ENCODE data around the gene TBX5. TPM values are rescaled to one million over a fixed set of nuclear protein-coding genes. Genes with fewer than 3 reads are reported as not detected.

Gene TBX5
- total RNA-seq, 1 experiment from 2014 or later: not detected

DNA sequence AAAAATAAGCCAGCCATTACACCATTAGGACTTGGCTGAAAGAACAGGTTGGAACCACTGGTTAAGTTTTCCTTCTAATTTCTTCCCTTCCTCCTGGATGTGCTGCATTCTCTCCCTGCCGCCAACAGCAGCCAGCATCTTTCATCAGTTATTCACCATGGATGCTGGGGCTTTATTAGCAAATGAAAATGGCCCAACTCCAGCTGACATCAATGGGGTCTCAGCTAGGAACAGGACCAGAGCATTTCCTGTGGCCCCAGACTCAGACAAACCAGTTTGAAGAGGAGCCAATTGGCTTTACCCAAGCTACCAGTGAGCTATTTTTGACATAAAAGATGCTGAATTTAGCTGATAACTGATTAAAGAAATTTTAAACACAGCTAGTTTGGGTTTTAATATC lies 26.0 kb upstream of the TBX5 start:
- DNase-seq (ENCODE audit: low spot score): no peak

DNA sequence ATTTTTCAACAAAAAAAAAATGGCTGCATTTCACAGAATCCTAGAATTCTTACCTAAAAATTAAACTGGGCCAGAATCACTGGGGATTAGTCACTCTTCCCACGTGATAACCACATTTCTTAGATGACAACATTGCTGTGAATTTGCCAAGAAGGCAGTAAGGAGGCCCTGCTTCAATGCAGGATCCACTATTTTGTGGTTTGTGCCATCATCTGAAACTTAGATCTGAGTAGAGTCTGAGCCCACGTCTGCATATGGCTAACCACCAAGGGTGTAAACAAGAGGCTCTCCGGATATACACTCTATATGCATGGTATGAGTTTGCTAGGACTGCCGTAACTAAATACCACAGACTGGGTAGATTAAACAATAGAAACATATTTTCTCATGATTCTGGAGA lies 24.4 kb upstream of the TBX5 start:
- DNase-seq (ENCODE audit: low spot score): no peak

DNA sequence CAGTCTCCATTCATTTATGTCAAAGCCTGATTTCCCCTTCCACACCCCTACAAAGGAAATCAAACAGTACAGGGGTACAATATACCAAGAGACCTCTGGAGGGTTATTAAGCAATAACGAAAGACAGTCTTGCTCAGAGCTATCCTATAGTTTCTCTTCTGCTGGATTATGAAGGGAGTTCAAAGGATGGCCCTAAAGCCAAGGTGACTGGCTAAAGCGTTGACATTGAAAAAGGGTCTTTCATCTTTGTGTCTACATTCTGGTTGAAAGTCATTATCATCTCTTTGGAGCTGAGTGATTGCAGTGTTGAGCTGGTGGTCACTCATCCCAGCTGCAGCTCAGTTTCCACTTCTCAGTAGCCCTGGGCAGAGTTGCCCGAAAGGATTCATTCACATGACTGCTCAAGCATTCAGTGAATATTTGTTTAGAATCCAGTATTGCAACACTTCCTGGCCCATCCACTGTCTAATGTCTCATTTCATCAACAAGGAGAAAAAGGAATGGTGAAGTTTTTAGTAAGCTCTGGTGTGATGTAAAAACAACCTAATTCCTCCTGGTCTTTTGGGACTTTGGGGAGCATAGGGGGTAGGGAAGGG lies 19.2 kb upstream of the TBX5 start:
- no peak for DNase-seq (ENCODE audit: low spot score)

DNA sequence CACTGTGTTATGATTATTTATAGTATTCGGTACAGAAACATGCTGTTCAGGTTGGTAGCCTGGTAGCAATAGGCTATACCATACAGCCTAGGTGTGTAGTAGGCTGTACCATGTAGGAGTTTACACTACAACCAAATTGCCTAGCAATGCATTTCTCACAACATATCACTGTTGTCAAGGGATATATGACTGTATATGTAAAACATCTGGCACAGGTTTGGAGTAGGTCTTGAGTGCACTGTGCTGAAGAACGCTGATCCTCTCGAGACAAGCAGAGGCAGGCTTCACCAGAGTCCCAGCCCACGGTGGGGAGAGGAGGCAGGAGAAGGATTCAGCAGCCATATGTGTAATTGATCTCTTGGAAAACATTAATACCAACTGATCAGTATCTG lies 15.0 kb upstream of the TBX5 start:
- no peak for DNase-seq (ENCODE audit: low spot score)

DNA sequence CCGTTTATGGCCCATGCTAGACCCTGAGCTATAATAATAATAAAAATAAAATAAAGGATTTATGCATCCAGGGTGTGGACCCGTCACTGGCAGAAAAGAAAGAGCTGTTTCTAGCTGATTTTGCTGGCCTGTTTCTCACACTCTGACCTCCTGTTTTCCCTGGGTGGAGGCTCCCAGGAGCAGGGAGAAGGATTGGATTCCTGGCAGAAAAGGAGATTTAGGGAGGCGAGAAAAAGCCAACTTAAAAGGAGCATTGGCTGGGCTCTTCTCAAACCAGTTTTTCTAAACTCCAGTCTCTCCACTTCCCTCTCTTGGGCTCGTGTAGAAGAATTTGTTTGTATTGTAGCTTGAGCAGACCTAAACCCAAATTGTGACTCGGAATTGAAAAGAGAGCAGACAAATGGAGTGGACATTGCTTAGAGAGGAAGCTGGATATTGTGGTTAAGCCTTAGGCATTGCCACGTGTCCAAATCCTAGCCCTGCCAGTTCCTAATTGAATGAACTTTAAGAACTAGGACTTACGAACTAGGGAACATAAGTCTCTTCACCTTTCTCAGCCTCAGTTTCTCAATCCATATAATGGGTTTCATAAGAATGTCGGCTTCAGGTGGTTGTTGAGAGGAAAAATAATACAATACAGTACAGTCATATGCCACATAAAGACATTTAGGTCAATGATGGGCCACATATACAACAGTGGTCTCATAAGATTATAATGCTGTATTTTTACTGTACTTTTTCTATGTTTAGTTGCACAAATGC lies 14.4 kb upstream of the TBX5 start:
- DNase-seq (ENCODE audit: low spot score): no peak

DNA sequence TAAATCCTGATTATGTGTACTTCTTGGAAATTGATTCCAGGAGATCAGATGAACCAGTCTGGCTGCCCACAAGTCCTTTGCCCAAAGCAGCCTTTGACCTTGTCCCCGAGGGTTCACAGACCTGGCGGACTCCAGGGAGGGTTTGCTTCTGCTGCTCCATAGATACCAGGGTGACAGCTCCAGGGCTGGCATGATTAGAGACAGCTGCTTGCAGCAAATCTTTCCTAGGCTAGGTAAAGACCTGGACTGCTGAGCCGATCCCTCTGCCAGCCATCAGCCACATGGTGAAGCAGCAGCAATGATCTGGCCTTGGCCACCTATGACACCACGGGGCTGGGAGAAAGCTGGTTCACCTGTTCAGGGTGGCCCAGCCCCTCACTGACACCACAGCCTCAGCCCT lies 10.1 kb upstream of the TBX5 start:
- DNase-seq (ENCODE audit: low spot score): no peak

DNA sequence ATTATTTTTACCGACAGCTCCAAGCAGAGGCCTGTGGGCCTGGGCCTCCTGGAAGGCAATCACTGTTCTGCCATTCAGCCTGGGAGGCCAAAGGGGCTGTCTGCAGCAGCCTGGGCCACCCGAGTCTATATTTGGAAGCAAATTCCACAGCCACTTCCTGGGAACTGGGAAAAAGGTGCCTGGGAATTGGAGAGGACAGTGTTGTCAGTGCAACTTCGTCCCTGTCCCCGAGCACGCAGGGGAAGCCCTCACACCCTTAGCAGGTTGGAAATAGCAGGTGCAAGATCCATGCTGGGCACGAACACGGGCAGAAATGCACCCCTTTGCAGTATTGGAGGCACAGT lies 9.6 kb upstream of the TBX5 start:
- no peak for DNase-seq (ENCODE audit: low spot score)

DNA sequence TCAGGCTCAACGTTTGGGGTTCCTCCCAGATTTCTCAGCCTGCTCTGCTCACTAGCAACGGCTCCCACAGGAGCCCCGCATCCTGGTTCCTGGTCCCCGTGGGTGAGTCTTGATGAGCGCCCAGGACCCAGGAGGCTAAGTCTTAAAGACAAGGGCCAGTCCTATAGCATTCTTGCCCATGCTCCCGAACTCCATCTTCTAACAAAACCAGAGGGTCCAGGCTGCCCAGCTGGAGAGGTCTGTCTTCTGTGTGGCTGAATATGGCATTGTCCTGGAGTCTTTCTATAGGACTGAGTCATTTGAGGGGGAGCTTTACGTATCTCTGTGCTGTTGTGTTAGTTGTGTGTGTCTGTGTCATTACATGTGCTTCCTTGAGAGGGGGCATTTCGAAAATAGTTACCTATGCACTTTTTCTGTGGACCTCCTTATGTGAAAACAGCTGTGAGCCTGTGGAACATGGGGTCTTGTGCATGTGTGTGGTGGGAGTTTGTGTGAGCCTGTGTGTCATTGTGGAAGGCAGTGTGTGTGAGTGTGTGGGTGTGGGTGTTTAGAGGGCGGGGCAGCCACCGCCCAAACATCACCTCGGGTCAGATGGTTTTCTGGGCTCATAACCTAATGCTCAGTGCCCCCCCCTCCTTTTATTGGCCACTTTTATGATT lies 9.1 kb upstream of the TBX5 start:
- DNase-seq (ENCODE audit: low spot score): no peak

DNA sequence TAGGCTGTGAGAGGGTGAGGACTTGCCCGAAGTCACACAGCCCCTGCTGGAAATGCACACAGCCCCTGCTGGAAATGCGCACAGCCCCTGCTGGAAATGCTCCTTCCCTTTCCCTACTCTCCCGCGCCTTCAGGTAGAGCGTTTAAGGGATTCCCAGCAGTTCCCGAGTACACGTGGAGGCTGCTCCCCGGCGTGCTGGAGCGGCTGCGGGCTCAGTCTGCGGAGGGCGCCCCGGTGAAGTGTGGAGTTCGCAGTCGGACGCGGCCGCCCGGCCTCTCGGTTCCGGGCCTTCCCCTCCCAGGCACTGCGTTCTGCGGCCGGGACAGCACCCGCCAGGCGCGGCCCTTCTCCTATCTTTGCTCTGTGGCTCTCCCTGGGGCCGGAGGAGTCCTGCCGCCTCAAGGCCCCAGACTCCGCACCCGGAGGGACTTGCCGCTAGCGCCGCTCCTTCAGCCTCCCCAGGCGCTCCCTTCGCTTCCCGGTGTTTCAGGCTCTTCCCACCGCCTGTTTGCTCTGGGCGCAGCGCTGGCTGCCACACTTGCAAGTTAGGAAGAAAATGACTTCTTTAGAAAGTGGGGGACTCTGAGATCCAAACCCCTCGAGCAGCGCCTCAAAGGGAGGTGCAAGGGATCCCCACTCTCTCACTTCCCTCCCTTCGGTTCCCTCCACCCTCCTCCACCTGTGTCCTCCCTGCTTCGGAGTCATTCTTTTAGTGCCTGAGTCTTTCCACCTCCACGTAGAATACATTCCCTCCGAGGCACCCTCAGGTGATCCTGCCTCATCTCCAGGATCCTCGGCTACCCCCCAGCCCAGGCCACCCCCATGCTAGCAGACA lies 8.3 kb upstream of the TBX5 start:
- no peak for DNase-seq (ENCODE audit: low spot score)

DNA sequence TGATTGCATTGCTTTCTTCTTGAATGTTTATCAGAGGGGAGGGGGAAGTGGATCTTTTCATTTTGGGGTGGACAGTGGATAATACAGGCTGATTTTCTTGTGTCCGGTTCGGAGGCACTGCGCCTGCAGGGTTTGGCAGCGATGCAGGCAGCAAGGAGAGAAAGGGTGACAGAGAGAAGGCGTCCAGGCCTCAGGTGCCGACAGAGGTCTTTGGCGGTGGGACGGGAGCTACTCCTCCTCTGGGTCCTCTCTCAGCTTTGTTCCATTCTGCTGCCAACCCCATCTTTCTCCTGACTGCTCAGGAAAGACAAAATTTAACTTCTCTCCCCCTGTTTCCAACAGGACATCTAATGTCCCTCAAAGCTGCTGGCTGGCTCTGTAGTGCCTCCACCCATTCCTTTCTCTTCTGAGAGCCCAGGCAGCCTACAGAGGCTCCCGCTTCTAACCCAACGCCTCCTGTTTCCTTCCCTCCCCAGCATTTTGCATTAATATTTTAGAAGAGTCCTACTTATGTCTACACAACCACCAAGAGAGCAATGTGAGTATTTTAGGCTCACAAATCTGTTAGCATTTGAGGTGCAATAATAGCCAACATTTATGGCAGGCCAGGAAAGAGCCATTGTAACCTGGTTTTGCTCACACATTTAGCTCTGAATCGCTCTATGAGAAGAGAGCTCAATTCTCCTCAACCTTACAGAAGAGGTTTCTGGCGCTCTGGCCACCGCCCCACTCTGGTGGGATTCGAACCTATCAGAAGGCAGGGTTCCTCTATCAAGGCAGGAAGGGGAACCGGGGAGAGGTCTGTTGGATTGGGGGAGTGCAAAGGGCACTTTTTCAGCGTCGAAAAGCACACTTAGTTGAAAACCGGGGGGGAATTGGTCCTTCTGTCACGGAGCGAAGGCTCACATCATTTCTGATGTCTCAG lies 7.1 kb upstream of the TBX5 start:
- no peak for DNase-seq (ENCODE audit: low spot score)

DNA sequence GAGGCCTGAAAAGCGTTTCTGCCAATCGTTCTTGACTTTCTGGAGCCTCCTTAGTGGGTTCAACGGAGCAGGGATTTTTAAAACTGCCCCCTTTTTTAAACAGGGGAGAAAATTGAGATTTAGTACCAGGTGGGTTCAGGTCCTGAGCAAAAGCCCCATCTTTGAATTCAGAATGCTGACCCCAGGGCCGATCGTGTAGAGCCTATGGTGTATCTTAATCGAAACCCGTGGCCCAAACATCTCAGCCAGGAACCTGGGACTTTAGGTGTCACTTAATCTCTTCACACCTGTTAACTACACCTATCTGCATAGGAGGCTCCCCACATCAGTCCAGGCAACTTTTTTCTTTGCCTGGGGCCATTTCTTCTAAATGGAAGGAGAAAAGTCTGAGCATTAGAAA lies 6.4 kb upstream of the TBX5 start:
- DNase-seq (ENCODE audit: low spot score): no peak

DNA sequence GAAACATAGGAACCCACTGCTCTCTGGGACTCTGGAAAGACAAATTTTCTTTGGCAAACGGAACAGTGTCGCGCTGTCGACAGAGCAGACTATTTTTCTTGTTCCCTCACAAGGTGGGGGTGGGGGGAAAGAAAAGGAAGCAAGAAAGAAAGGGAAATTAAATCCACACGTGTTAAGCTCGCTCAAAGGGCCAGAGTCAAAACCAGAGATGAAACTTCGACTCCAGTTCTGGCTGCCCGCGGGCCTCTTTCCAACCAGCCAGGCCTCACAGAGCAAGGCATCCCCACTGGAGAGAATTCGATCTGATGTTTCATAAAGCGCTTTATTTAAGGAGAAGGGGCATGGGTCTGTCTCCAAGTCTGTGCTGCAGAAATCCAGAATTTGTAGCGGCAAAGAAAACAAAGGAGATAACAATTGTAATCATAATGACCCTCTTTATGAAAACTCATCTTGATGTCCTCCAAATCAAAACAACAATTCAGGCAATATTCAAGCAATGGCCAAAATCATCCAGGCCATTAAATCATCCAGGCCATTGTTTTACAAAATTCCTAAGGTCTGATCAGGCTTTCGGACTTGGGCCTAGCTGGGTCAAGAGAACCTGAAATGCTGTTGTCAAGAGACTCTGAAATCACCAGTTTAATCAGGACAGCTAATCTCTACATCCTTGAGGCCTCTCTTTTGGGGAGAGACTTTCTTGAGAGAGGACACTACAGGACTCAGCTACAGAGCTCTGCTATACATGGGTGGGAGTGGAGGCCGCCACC lies 5.3 kb upstream of the TBX5 start:
- DNase-seq (ENCODE audit: low spot score): no peak

DNA sequence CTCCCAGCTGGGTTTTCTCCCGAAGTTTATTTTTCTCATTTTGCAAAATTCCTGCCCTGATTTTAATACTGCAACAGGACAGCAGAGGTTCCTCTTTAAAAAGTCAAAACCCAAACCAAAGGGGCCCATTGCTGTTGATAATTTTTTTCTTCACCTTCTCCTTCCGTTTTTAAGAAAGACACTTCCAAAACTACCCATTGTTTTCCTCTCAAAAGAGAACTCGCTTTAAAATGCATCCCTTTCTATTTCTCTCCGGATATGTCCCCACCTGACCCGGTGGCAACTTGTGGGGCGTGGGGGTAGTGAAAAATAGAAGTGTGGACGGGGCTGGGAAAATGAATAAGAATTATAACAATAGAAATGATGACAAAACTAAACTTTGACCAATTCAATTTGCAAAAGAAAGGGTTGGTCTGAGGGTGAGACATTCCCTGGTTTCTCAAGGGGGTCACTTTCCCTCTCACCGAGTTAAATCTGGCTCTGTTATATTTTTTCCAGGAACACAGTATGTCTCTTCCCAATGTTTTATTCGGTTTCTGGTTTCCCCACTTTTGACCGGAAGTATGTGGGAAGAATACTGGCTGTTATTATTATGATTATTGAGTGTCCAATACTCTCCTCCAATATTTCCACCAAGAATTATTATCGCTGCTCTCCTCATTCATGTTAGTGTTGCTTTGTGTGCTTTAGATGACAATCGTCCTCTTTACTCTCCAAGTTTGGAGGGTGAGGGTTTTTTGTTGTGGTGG lies 4.1 kb upstream of the TBX5 start:
- no peak for DNase-seq (ENCODE audit: low spot score)

DNA sequence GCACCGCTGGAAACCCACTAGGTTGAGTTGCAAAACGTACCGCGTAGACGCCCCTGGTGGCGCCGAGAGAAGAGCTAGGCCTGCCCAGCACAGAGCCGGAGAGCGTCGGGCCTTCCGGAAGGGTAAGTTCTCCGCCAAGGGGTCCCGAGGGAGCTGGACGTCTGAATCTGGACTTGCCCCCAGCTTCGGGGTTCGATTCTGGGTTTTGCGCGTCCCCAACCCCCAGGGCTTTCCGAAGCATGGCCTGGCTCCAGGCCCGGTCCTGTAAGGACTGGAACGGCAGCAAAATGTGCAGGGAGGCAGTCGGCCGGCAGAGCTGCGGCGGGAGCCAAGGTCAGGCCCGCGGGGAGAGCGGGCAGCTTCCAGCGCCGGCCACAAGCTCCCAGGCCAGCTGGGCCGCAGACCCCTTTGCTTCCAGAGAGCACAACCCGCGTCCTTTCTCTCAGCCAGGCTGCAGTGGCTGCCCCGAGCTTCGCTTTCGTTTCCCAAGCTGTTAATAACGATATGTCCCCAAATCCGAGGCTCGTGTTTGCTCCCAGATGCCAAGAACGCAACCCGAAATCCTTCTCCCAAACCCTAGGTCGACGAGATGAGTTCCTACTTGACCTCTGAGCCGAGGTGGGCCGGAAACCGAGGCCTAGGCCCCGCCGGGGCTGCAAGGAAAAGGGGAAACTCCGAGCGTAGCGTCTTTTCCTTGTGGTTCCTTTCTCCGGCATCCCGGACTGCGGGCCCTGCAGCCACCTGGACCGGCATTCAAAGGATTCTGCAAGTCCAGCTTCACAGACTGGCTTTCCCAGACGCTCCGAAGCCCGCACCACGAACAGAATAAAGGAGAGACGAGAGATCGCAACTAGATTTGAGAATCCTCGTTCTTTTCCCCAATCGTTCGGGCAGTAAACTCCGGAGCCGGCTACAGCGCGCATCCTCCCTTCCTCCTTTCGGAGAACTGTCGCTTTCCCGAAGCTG lies 3.2 kb upstream of the TBX5 start:
- no peak for DNase-seq (ENCODE audit: low spot score)

DNA sequence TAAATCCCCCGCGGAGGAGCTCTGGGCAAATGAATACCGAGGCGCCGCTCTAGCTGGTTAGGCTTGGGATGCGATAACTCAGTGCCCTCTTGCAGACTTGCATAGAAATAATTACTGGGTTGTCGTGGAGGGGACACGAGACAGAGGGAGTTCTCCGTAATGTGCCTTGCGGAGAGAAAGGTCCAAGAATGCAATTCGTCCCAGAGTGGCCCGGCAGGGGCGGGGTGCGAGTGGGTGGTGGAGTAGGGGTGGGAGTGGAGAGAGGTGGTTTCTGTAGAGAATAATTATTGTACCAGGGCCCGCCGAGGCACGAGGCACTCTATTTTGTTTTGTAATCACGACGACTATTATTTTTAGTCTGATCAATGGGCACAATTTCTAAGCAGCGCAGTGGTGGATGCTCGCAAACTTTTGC lies 2.5 kb upstream of the TBX5 start:
- DNase-seq (ENCODE audit: low spot score): no peak

DNA sequence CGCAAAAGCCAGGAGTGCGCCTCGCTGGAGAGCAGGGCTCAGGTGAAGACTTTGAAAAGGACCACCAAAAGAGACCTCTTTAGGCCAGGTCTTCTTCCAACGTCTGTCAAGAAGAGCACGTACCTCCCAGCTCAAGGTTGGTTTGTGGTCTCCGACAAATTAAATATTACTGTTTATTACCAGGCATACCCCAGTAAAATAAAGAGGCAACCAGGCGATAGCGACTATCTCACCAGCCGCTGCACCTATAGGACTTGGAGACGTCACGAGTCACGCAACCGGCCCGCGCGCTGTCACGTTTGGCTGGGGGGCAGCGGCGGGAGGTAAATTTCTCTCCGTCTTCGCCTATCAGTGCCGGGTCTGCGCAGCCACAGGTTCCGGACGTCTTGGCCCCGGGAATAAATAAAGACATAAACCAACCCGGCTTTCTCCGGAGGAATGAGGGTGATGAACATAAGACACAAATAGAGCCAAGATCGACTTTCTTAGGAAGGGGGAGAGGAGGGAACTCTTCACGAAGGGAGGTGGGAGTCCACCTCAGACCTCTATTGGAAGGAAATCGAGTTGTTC lies 2.0 kb upstream of the TBX5 start:
- DNase-seq (ENCODE audit: low spot score): no peak

DNA sequence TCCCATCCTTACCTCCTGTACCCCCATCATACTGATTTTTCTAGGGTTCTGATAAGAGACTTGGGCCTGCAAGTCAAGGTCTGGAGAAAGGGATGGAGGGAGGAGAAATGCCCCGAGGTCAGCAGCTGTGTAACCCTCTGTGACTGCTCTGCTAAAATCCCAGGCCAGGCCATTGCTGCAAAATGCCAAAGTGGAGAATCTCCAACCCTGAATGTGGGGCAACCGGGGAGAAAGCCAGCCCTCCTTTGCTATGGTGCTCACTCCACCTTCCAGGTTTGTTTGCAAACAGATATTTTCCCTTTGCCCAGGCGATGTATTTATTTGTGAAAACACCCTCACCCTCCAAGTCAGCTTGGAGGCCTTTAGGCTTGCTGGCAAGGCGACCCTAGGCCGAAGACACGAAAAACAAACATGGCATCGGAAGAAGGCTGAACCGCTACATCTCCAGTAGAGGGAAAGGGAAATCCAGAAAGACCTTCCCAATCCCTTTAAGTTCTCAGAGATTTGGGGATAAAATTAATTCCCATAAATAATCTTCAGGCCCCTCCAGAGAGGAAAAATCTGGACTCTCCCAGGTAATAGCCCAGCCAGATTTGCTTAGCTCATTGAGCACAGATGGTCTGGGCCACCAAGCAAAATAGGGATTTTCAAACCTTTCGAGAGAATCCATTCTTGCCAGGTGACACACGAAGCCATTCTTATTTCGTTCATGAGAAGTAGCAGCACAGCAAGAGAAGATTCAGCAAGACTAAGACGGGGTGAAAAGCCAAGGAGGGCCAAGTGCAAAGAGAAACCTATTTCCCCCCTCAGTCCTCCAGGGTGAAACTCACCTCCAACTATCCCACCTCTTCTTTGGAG lies 1.3 kb upstream of the TBX5 start:
- DNase-seq (ENCODE audit: low spot score): no peak
